Body of pancreas (tissue), 4 donors: ENCODE measurements around the gene LAMA2. TPM values are rescaled to one million over a fixed set of nuclear protein-coding genes. Genes with fewer than 3 reads are reported as not detected.

ENCODE experiments used
- ATAC-seq: fragments of 150-250 bp; one replicate; pipeline ENCODE4 v1.9.1; 2016
- DNase-seq, 4 donors: peaks; one replicate each; pipeline ENCODE4 v3.0.0-alpha.2; 2019
- H3K27ac ChIP-seq, 4 donors: fragments of 200-600 bp; sonication (generic); 1 replicate in 3 of 4; 2 replicates in 1 of 4; pipeline versions ENCODE4 v1.5.1 to v1.6.1; 2016 to 2019; ENCODE audit warnings: mild to moderate bottlenecking in 1 of 4, mixed read lengths in 1 of 4, moderate library complexity in 1 of 4
- H3K27me3 ChIP-seq, 2 donors: fragments of 200-600 bp; sonication (generic); one replicate each; pipeline ENCODE4 v1.6.0; 2016; ENCODE audit warnings: mild to moderate bottlenecking in 1 of 2
- H3K36me3 ChIP-seq, 2 donors: fragments of 200-600 bp; sonication (generic); replicated peaks in 1 of 2; 2 replicates each; pipeline ENCODE4 v1.5.1; 2016; ENCODE audit warnings: low read depth in 2 of 2; ENCODE audit not compliant: insufficient read depth in 1 of 2
- H3K4me1 ChIP-seq: fragments of 200-600 bp; sonication (generic); one replicate; pipeline ENCODE4 v1.6.0; 2016
- H3K4me3 ChIP-seq, 2 donors: fragments of 200-600 bp; sonication (generic); 1 replicate in 1 of 2; 2 replicates in 1 of 2; pipeline ENCODE4 v1.5.1; 2016 to 2019
- H3K9me3 ChIP-seq, 3 donors: fragments of 200-600 bp; sonication (generic); 1 replicate in 2 of 3; 2 replicates in 1 of 3; pipeline ENCODE4 v1.5.1; 2016
- POLR2A ChIP-seq, 3 donors: fragments of 450-650 bp; IDR thresholded peaks; one replicate each; pipeline ENCODE4 v1.6.1; 2016; ENCODE audit warnings: antibody characterized with exemption in 3 of 3, mild to moderate bottlenecking in 2 of 3
- WGBS, 2 donors: methylation state at CpG; one replicate each; pipeline ENCODE4 v1.1.5; 2017; 5-methylcytosine and 5-hydroxymethylcytosine counted together
- intact Hi-C: fragments of 100-400 bp; cut with DNase I; formaldehyde crosslinking; loops from one replicate; pipeline ENCODE4 v1.15.1; 2023
- total RNA-seq, 2 donors: library from RNA; depleted of rRNA; stranded (reverse); fragments of >200 nt; gene quantifications; one replicate each; pipeline ENCODE4 v1.1.0, GENCODE V29; 2016
- TF ChIP-seq, protein P1 (sequence below), 7 experiments: fragments of 450-650 bp in 4 of 7; fragments of 200-600 bp in 3 of 7; sonication (generic) in 3 of 7; IDR thresholded peaks; one replicate each; pipeline ENCODE4 v1.5.1; 2016 to 2019; ENCODE audit warnings: antibody characterized with exemption in 7 of 7

Gene LAMA2
- total RNA-seq, 2 donors from 2014 or later = 43.3 to 54.7 TPM

GRCh38 chr6:129016844-129017243, 133.9 kb downstream of the LAMA2 start:
- H3K27me3 ChIP-seq = no peaks in the 10 kb centered on the region
- no peak for ATAC-seq
- H3K9me3 ChIP-seq = no peaks in the 10 kb centered on the region
- WGBS, 2 donors = 65 to 68% methylated on average over 3 of the region's 3 CpGs
- intact Hi-C loops = no loop called here
- no peak for TF ChIP-seq POLR2A (IDR thresholded peaks at IDR 0.05)
- TF ChIP-seq, protein P1, sequence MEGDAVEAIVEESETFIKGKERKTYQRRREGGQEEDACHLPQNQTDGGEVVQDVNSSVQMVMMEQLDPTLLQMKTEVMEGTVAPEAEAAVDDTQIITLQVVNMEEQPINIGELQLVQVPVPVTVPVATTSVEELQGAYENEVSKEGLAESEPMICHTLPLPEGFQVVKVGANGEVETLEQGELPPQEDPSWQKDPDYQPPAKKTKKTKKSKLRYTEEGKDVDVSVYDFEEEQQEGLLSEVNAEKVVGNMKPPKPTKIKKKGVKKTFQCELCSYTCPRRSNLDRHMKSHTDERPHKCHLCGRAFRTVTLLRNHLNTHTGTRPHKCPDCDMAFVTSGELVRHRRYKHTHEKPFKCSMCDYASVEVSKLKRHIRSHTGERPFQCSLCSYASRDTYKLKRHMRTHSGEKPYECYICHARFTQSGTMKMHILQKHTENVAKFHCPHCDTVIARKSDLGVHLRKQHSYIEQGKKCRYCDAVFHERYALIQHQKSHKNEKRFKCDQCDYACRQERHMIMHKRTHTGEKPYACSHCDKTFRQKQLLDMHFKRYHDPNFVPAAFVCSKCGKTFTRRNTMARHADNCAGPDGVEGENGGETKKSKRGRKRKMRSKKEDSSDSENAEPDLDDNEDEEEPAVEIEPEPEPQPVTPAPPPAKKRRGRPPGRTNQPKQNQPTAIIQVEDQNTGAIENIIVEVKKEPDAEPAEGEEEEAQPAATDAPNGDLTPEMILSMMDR (IDR thresholded peaks at IDR 0.05) = no peak
- H3K4me1 ChIP-seq = no peaks in the 10 kb centered on the region
- no peak overlapping the region for H3K4me3 ChIP-seq
- DNase-seq = no peak
- no peaks in the 10 kb centered on the region for H3K36me3 ChIP-seq
- no peak overlapping the region for H3K27ac ChIP-seq

- H3K9me3 ChIP-seq = no peaks in the 10 kb centered on the region
- TF ChIP-seq POLR2A (IDR thresholded peaks at IDR 0.05) = no peak
- TF ChIP-seq, protein P1 (IDR thresholded peaks at IDR 0.05) = no peak
- no peaks in the 10 kb centered on the region for H3K36me3 ChIP-seq
- intact Hi-C loops = no loop called here
- no peaks in the 10 kb centered on the region for H3K4me1 ChIP-seq
- no peaks in the 10 kb centered on the region for H3K27me3 ChIP-seq
- 53 to 57% methylated on average over 6 of the region's 6 CpGs for WGBS, 2 donors
- H3K27ac ChIP-seq = no peak overlapping the region
- no peak for ATAC-seq
- no peak overlapping the region for H3K4me3 ChIP-seq
- no peak for DNase-seq
Observed at GRCh38 chr6:129022011-129022553, 139.1 kb downstream of the LAMA2 start.

- ATAC-seq (no peak), DNase-seq (no peak)
- TF ChIP-seq, protein P1 (IDR thresholded peaks at IDR 0.05) = no peak
- TF ChIP-seq POLR2A (IDR thresholded peaks at IDR 0.05) = no peak
- H3K9me3 ChIP-seq = no peaks in the 10 kb centered on the region
- H3K4me1 ChIP-seq = no peaks in the 10 kb centered on the region
- intact Hi-C loops = no loop called here
- 20 to 41% methylated on average over 1 of the region's 1 CpG for WGBS, 2 donors
- no peak overlapping the region for H3K4me3 ChIP-seq
- no peak overlapping the region for H3K27ac ChIP-seq
- H3K36me3 ChIP-seq = no peaks in the 10 kb centered on the region
- H3K27me3 ChIP-seq = no peaks in the 10 kb centered on the region
Observed at GRCh38 chr6:129026601-129027000, 143.7 kb downstream of the LAMA2 start.

DNA sequence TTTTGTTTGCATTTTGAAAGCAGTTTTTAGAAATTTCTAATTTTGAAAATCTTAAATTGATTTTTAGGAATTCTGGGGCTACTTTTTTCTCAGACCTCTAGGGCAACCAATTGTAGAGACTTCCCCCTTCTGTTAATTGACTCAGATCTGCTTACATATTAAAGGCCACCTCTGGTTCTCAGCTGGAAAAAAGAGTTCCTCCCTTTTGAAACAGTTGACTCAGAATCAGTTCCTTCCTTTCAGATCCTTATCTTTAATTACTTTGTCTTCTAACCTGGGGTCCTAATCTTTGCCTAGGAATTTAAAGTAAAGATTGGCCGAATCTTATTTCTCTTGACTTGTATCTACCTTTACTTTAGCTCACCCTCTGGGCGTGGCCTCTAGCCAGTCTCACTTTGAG, 146.8 kb downstream of the LAMA2 start:
- no peaks in the 10 kb centered on the region for H3K4me1 ChIP-seq
- TF ChIP-seq POLR2A (IDR thresholded peaks at IDR 0.05) = no peak
- TF ChIP-seq, protein P1 (IDR thresholded peaks at IDR 0.05) = no peak
- intact Hi-C loops = no loop called here
- no peaks in the 10 kb centered on the region for H3K27me3 ChIP-seq
- H3K4me3 ChIP-seq = no peak overlapping the region
- H3K9me3 ChIP-seq = no peaks in the 10 kb centered on the region
- no peaks in the 10 kb centered on the region for H3K36me3 ChIP-seq
- ATAC-seq (no peak), DNase-seq (no peak)
- H3K27ac ChIP-seq = no peak overlapping the region
- 25 to 38% methylated on average over 2 of the region's 2 CpGs for WGBS, 2 donors

GRCh38 chr6:129030215-129030614, 147.3 kb downstream of the LAMA2 start:
- no peaks in the 10 kb centered on the region for H3K4me1 ChIP-seq
- 66 to 72% methylated on average over 1 of the region's 1 CpG for WGBS, 2 donors
- DNase-seq = no peak
- no peak for ATAC-seq
- no peaks in the 10 kb centered on the region for H3K9me3 ChIP-seq
- no peaks in the 10 kb centered on the region for H3K36me3 ChIP-seq
- H3K4me3 ChIP-seq = no peak overlapping the region
- no peak overlapping the region for H3K27ac ChIP-seq
- TF ChIP-seq, protein P1 (IDR thresholded peaks at IDR 0.05) = no peak
- TF ChIP-seq POLR2A (IDR thresholded peaks at IDR 0.05) = no peak
- no peaks in the 10 kb centered on the region for H3K27me3 ChIP-seq
- intact Hi-C loops = no loop called here
